ENCODE data around the gene PRMT2.
"Not testable (repeated sequence)": the region's sequence is repeated elsewhere in the genome, so short reads cannot be mapped to it uniquely, and the experiment has no call there.

Gene PRMT2

DNA sequence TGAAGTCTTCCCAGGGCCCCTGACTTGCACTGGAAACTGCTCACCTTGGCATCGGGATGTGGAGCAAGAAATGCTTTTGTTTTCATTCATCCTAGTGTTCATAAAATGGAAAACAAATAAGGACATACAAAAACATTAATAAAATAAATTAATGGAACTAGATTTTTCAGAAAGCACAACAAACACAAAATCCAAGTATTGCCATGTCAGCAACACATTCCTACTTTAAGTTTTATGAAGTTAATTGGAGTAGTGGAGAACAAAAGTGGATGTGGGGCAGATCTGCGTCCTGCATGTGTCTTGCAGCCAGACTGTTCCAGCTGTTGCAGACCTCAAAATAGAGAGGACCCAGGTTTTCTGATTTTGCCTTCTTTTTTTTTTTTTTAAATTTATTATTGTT, 32.9 kb downstream of the PRMT2 start:
- DNase-seq (ENCODE audit: low read depth): no peak

DNA sequence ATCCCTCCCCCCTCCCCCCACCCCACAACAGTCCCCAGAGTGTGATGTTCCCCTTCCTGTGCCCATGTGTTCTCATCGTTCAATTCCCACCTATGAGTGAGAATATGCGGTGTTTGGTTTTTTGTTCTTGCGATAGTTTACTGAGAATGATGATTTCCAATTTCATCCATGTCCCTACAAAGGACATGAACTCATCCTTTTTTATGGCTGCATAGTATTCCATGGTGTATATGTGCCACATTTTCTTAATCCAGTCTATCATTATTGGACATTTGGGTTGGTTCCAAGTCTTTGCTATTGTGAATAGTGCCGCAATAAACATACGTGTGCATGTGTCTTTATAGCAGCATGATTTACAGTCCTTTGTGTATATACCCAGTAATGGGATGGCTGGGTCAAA, 33.4 kb downstream of the PRMT2 start:
- not testable (repeated sequence) for DNase-seq (ENCODE audit: low read depth)

DNA sequence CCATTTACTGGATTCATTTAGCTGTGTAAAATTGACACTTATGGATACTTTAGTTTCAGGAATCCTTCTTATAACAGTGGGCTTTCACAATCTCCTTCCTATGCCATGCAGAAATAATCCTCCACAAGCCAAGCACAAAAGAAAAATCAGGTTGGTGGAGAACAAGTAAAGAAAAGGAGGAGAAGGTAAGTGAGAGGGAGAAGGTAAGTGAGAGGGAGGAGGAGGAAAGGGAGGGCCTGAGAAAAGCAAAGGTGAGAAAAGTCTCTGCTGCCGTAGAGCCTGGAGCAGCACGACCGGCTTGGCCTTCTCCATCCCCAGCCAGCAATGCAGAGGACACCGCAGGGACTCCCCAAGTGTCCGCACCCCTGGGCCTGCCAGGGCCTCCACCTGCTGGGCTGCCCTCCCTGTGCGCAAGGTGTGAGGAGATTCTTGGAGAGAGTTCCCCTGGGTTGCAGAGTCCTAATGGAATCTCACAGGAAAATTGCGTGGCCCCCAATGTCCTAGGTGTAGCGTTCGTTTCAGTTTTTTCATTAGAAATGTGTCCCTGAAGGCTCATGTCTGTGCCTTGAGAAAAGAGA, 39.0 kb downstream of the PRMT2 start:
- DNase-seq (ENCODE audit: low read depth): no peak

DNA sequence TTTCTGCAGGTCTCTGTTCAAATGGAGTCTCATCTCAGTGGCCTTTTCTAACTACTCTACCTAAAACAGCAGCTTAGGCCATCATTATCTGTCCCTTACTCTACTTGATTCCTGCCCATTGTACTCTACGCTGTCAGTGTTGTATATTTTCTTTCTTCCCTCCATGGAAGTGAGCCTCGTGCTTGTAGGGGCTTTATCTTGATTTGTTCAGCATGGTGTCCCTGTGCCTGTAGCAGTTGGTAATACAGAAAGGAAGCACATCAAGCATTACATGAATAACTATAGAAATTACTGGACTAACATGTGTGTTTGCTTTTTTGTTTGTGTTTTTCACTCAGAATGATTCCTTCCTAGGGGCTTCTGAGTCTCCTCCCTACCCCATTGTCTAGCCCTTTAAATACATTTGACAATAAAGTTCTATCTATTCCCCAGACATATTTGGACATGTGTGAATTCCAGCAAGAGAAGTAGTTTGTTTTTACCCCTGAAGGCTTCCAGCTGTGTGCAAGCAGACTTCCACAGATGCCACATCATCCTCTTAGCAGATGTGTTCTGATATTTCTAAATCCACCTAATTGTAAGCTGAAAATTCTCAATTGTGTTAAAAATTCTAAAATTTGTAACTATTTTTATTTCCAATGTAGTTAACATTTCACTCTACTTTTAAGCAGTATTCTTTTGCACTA, 40.3 kb downstream of the PRMT2 start:
- no peak for DNase-seq (ENCODE audit: low read depth)

DNA sequence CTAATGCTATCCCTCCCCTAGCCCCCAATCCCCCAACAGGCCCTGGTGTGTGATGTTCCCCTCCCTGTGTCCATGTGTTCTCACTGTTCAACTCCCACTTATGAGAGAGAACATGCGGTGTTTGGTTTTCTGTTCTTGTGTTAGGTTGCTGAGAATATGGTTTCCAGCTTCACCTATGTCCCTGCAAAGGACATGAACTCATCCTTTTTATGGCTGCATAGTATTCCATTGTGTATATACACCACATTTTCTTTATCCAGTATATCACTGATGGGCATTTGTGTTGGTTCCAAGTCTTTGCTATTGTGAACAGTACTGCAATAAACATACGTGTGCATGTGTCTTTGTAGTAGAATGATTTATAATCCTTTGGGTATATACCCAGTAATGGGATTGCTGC, 41.1 kb downstream of the PRMT2 start:
- not testable (repeated sequence) for DNase-seq (ENCODE audit: low read depth)

DNA sequence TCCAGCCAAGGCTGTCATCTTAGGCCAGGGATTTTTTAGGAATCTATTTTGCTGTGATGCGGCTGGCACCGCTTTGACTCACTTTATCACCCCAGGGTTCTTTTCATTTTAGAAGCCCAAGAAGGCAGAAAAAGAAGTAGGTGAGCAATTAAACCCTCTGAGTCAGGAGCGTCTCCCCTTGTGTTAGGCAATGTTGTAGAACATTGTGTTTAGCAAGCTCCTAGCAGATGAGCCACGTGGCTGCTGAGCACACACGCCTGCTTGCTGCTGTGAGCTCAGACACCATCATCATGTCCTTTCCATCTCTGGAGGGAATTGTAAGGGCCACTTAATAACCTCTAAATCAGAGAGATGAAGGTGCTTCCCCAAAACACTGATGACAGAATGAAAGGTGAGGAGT, 46.1 kb downstream of the PRMT2 start:
- DNase-seq (ENCODE audit: low read depth): not testable (repeated sequence)

DNA sequence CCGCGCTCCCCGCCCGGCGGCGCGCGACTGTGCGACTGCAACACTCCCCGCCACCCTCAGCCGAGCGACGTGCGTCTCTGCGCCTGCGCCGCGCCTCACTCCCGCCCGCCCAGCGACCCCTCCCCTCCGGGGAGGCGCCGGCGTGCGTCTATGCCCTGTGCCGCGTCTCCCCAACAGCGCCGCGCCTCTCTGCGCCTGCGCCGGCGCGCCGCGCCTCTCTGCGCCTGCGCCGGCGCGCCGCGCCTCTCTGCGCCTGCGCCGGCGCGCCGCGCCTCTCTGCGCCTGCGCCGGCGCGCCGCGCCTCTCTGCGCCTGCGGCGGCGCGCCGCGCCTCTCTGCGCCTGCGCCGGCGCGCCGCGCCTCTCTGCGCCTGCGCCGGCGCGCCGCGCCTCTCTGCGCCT, 63.2 kb downstream of the PRMT2 start:
- DNase-seq (ENCODE audit: low read depth): not testable (repeated sequence)

DNA sequence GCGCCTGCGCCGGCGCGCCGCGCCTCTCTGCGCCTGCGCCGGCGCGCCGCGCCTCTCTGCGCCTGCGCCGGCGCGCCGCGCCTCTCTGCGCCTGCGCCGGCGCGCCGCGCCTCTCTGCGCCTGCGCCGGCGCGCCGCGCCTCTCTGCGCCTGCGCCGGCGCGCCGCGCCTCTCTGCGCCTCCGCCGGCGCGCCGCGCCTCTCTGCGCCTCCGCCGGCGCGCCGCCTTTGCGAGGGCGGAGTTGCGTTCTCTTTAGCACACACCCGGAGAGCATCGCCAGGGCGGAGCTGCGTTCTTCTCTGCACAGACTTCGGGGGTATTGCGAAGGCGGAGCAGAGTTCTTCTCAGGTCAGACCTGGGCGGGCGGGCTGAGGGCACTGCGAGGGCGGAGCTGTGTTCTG, 63.6 kb downstream of the PRMT2 start:
- DNase-seq (ENCODE audit: low read depth): not testable (repeated sequence)
